ENCODE measurements around the gene LCTL. TPM values are rescaled to one million over a fixed set of nuclear protein-coding genes. Genes with fewer than 3 reads are reported as not detected.

The LCTL gene
- total RNA-seq, 2 donors from 2014 or later: not detected

DNA sequence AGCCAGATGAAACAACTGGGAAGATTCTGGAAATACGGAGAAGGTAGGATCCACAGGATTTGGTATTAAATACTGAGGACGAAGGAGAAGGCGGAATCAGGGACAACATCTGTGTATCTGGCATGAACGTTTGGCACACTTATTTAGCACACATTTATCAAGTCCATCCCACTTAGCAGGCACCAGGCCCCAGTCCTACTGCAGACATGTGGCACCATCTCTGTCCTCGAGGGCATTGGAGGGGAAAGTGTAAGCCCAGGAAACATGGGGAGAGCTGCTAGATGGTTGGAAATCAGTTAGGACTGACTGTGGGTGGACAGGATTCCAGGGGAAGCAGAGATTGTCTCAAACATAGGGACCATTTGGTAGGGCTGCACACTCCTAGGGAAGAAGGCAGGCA lies 29.0 kb upstream of the LCTL start:
- no peak overlapping the region for H3K4me3 ChIP-seq
- no peaks in the 10 kb centered on the region for H3K27me3 ChIP-seq (replicated peaks; ENCODE audit: insufficient read depth)
- H3K36me3 ChIP-seq: no peaks in the 10 kb centered on the region
- H3K4me1 ChIP-seq (ENCODE audit: control insufficient read depth in 1 of 2, low read depth in 2 of 2): no peaks in the 10 kb centered on the region
- H3K27ac ChIP-seq: no peak overlapping the region
- ATAC-seq (ENCODE audit: insufficient number of reproducible peaks, low FRiP score, low read depth) (no peak), DNase-seq (ENCODE audit: low spot score) (no peak)
- TF ChIP-seq, protein P1, sequence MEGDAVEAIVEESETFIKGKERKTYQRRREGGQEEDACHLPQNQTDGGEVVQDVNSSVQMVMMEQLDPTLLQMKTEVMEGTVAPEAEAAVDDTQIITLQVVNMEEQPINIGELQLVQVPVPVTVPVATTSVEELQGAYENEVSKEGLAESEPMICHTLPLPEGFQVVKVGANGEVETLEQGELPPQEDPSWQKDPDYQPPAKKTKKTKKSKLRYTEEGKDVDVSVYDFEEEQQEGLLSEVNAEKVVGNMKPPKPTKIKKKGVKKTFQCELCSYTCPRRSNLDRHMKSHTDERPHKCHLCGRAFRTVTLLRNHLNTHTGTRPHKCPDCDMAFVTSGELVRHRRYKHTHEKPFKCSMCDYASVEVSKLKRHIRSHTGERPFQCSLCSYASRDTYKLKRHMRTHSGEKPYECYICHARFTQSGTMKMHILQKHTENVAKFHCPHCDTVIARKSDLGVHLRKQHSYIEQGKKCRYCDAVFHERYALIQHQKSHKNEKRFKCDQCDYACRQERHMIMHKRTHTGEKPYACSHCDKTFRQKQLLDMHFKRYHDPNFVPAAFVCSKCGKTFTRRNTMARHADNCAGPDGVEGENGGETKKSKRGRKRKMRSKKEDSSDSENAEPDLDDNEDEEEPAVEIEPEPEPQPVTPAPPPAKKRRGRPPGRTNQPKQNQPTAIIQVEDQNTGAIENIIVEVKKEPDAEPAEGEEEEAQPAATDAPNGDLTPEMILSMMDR (IDR thresholded peaks at IDR 0.05): no peak
- H3K9me3 ChIP-seq: no peaks in the 10 kb centered on the region

GRCh38 chr15:66594344-66594743 lies 28.5 kb upstream of the LCTL start:
- no peak for ATAC-seq (ENCODE audit: insufficient number of reproducible peaks, low FRiP score, low read depth)
- H3K4me1 ChIP-seq (ENCODE audit: control insufficient read depth in 1 of 2, low read depth in 2 of 2): no peaks in the 10 kb centered on the region

GRCh38 chr15:66593219-66593780 lies 27.5 kb upstream of the LCTL start:
- DNase-seq (ENCODE audit: low spot score) (no peak), ATAC-seq (ENCODE audit: insufficient number of reproducible peaks, low FRiP score, low read depth) (no peak)
- TF ChIP-seq, protein P1 (IDR thresholded peaks at IDR 0.05): no peak
- no peaks in the 10 kb centered on the region for H3K36me3 ChIP-seq
- no peaks in the 10 kb centered on the region for H3K9me3 ChIP-seq
- no peak overlapping the region for H3K27ac ChIP-seq
- H3K27me3 ChIP-seq (replicated peaks; ENCODE audit: insufficient read depth): no peaks in the 10 kb centered on the region
- no peaks in the 10 kb centered on the region for H3K4me1 ChIP-seq (ENCODE audit: control insufficient read depth in 1 of 2, low read depth in 2 of 2)
- no peak overlapping the region for H3K4me3 ChIP-seq

More at GRCh38 chr15:66594344-66594743, 28.5 kb upstream of the LCTL start:
- no peaks in the 10 kb centered on the region for H3K36me3 ChIP-seq
- H3K9me3 ChIP-seq: no peaks in the 10 kb centered on the region
- TF ChIP-seq, protein P1 (IDR thresholded peaks at IDR 0.05): no peak
- no peaks in the 10 kb centered on the region for H3K27me3 ChIP-seq (replicated peaks; ENCODE audit: insufficient read depth)
- DNase-seq (ENCODE audit: low spot score): no peak
- no peak overlapping the region for H3K27ac ChIP-seq
- H3K4me3 ChIP-seq: no peak overlapping the region

GRCh38 chr15:66592505-66593218 lies 26.9 kb upstream of the LCTL start:
- ATAC-seq (ENCODE audit: insufficient number of reproducible peaks, low FRiP score, low read depth): no peak
- H3K4me3 ChIP-seq: no peak overlapping the region
- no peaks in the 10 kb centered on the region for H3K4me1 ChIP-seq (ENCODE audit: control insufficient read depth in 1 of 2, low read depth in 2 of 2)
- no peak for DNase-seq (ENCODE audit: low spot score)
- H3K27me3 ChIP-seq (replicated peaks; ENCODE audit: insufficient read depth): no peaks in the 10 kb centered on the region
- H3K36me3 ChIP-seq: no peaks in the 10 kb centered on the region
- no peaks in the 10 kb centered on the region for H3K9me3 ChIP-seq
- H3K27ac ChIP-seq: no peak overlapping the region
- TF ChIP-seq, protein P1 (IDR thresholded peaks at IDR 0.05): no peak

DNA sequence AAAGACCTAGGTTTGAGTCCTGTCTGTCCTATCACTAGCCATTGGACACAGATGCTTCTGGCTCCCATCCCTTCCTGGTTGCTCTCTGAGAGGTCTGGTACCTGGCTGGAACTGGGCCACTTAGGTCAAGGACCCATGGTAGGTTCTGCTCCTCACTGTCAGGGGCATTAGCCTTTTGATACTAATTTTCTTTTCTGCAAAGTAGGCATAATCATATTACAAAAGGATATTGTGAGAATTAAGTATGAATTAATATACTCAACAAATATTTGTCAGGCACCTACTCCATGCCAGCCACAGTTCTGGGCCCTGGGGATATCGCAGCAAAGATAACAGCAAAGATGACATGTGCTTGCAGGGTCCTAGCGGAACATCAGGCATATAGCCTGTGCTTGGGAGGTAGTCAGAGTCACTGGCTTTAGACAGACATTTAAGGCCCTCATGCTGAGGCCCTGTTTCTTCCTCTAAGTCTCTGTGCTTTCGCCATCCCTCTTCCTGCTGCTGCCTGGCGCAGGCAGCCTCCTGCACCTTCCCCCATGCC lies 25.6 kb upstream of the LCTL start:
- no peaks in the 10 kb centered on the region for H3K27me3 ChIP-seq (replicated peaks; ENCODE audit: insufficient read depth)
- no peak overlapping the region for H3K4me3 ChIP-seq
- H3K9me3 ChIP-seq: no peaks in the 10 kb centered on the region
- TF ChIP-seq, protein P1 (IDR thresholded peaks at IDR 0.05): no peak
- no peak for ATAC-seq (ENCODE audit: insufficient number of reproducible peaks, low FRiP score, low read depth)
- no peak overlapping the region for H3K27ac ChIP-seq
- H3K4me1 ChIP-seq (ENCODE audit: control insufficient read depth in 1 of 2, low read depth in 2 of 2): no peaks in the 10 kb centered on the region
- DNase-seq (ENCODE audit: low spot score): no peak
- no peaks in the 10 kb centered on the region for H3K36me3 ChIP-seq
